COR-L47 (cell line): Measurements from ENCODE around the gene MBP.
A peak's percentile ranks its signal among the peaks of the same experiment; 100 is the strongest.

Experiments
- DNase-seq: peaks from one replicate; lab custom pipeline; 2025; lab: John Stamatoyannopoulos, UW

The MBP gene

DNA sequence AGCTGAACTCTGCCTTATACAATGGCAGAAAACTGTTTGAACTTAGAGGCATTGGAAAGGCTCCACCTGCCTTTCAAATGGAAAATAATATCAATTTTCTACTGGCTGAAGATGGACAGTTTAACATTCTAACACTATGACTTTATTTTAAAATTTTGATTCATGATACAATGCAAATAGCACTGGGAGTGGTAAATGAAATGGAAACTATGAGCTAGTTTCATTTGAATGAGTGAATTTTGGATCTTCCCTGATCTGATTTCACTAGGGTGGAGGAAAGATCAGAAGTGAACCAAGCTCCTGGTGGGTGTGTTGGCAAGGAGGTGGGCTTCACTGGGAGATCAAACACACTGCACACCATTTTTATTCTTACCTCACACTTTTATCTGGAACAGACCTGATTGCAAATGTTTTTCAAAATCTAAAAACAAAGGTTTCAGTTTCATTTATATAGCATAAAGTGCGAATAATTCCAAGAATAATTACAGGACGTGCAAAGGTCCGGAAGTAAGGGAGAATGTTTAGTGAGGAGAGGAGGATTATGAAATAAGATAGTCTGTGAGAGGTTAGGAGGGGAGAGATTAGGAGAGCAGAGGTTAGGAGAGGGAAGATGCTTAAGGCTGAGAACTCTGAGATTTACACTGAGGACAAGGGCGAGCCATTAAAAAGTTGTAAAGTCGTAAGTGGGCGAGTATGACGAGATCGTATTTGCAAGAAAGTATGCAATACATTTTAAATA, 18.6 kb upstream of the MBP start:
- no peak for DNase-seq

DNA sequence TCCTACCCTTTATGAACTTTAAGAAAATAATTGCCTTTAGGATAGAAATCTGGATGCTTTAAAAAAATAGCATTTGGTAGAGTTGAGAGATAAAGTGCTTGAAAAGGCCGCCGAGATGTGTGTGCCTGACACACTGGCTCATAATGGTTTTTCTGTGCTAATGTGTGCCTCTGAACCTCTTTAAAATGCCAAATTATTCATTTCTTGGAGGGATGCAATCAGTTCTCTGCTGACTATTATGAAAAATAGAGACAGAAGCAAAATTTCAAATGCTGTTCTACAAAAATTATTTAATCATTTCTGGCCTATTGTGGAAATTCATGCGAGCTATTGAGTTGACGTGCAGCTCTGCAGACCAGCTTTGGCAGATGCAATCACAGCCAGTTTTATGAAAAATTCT, 18.0 kb upstream of the MBP start:
- no peak for DNase-seq

DNA sequence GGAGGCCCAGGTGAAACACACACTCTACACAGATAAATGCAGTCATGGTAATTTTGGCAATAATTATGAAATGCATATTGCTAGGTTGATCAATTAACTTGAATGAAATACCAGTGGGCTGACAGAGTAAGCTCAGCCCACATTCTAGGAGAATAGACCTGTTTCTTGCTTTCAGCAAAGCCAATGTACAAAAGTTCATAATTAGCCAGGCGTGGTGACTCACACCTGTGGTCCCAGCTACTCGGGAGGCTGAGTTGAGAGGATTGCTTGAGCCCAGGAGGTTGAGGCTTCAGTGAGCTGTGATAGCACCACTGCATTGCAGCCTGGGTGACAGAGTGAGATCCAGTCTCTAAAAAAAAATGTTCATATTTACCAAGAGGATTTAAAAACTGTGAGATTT, 15.7 kb upstream of the MBP start:
- no peak for DNase-seq

DNA sequence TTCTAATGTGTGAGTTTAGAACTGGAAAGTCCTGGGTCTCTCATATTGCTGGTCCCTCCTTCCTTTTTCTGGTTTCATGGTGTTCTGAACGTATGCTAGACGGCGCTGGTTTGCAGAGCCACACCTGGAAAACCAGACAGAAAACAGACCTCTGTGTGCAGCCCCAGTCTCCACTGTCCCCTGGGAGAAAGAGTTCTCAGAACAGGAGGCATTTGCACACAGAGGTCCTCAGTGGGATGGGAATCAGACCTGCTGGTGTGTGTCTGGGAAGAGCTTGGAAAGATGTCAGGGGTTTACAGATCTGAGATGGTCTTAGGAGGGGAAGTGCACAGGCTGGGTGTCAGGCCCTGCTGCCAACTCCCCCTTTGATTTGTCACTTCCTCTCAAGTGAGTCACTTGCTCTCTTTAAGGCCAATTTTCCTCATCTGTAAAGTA, 14.9 kb upstream of the MBP start:
- DNase-seq, result no peak

DNA sequence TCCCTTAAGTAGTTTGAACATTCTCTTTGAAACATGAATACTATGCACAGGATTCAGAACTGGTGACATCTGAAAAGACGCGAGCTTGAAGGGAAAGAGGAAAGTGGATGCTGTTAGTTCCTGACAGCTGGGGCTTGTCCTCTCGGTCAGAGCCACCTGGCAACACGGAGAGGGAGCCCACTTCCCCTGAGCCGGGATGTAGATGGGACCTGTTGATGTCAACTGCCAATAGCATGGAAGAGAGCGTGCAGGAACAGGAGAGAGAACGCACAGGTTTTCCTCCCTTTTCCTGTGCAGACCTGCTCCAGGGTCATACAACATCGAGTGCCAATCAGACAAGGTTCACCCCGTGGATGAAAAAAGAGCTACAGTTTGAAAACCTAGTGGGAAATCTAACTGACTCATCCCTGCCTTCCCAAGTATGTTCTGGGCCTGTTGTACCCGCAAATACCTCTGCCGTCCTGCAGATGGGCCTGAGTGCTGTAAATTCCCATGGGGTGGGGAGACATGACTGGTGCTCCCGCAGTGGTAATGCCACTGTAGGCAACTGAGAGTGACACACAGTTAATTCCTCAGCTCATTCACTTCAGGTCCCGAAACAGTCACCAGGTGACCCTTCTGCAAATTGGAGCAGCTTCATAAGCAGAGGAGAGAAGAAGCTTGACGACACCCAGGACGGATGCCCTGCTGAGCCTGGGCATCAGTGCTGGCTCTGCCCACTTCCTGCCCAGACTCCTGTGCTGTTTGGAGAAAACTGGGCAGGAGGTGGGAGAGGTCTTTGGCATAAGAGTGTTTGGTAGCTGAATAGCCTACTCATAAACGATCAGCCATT, 13.9 kb upstream of the MBP start:
- DNase-seq, result peak; percentile 61

DNA sequence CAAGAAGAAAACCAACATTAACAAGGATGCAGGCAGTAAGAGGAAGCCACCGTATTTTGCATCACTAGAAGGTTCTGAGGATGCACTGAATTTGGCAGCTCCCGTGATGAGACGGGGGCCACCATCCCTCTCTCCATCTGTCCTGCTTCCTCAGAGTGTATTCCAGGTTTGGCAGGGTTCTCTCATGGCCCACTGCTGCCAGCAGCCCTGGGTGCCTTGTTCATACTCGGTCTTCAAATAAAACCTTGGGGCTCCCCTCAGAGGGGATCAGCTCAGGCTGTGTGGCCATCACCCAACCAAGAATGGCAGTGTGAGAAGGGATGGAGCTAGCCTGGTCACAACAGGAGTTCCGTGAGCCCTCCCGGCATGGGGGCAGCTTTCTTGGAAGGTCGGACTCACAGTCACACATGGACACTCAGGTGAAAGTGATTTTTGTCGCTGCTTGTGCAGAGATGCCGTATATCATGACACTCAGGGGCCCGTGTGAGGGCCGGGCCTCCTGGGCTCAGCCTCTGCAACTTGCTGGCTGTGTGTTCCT, 12.8 kb upstream of the MBP start:
- DNase-seq, result no peak

DNA sequence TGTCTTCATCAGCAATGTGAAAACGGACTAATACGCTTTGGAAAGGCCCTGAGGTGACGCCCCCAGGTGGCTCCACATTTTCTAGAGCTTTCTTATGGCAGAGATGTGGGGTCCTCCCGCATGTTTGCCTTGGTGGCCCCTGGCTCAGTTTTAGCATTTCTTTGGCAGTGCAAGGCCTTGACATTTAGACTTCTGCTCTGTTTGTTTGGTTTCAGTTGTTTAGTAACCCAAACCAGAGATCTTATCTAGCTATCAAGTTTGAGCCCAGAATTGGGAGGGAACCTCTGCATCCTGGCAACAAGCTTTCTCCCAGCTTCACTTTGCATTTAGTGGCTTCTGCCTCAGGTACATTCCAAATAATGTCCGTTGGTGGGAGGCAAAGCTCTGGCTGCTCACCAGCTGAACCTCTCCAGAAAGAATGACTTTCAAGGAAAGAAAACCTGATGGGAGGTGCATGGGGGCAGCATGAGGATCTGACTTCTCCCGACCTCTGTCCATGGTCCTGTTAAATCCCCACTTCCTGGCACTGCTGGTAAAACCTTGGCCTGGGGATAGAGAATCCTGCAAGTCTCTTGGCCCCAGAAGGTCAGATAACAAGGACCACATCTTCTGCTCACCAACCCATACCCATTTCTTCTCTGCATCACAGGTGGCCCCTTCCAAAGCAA, 12.0 kb upstream of the MBP start:
- DNase-seq, result no peak

DNA sequence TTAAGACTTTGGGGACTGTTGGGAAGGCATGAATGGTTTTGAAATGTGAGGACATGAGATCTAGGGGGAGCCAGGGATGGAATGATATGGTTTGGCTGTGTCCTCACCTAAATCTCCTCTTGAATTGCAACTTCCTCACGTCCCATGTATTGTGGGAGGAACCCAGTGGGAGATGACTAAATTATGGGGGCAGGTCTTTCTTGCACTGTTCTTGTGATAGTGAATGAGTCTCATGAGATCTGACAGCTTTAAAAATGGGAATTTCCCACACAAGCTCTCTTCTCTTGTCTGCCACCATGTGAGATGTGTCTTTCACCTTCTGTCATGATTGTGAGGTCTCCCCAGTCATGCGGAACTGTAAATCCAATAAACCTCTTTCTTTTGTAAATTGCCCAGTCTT, 11.5 kb upstream of the MBP start:
- DNase-seq, result no peak

DNA sequence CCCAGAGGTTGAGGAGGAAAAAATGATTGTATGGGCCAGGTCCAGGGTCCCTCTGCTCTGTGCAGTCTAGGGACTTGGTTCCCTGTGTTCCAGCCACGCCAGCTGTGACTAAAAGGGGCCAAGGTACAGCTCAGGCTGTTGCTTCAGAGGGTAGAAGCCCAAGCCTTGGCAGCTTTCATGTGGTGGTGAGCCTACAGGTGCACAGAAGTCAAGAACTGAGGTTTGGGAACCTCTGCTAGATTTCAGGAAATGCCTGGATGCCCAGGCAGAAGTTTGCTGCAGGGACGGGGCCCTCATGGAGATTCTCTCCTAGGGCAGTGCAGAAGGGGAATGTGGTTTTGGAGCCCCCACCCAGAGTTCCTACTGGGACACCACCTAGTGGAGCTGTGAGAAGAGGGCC, 10.6 kb upstream of the MBP start:
- DNase-seq, result no peak

DNA sequence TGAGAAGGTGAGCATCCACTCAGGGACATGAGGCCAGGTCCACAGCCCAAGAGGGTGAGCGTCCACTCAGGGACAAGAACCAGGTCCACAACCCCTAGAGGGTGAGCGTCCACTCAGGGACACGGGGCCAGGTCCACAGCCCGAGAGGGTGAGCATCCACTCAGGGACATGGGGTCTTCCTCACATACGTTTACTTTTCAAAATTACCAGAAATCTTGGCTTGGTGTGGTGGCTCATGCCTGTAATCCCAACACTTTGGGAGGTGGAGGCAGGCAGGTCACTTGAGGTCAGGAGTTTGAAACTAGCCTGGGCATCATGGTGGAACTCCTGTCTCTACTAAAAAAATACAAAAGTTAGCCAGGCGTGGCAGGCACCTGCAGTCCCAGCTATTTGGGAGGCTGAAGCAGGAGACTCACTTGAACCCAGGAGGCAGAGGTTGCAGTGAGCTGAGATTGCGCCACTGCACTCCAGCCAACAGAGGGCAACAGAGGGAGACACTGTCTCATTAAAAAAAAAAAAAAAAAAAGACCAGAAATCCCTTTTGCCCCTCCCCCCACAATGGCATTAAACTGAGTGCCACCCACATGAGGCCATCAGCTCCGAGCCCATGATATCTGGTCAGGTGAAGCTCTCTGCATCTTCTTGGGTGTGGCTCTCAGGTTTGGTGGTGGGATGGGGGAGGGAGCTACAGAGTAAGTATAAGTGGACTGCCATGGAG, 9.0 kb upstream of the MBP start:
- DNase-seq, result no peak

DNA sequence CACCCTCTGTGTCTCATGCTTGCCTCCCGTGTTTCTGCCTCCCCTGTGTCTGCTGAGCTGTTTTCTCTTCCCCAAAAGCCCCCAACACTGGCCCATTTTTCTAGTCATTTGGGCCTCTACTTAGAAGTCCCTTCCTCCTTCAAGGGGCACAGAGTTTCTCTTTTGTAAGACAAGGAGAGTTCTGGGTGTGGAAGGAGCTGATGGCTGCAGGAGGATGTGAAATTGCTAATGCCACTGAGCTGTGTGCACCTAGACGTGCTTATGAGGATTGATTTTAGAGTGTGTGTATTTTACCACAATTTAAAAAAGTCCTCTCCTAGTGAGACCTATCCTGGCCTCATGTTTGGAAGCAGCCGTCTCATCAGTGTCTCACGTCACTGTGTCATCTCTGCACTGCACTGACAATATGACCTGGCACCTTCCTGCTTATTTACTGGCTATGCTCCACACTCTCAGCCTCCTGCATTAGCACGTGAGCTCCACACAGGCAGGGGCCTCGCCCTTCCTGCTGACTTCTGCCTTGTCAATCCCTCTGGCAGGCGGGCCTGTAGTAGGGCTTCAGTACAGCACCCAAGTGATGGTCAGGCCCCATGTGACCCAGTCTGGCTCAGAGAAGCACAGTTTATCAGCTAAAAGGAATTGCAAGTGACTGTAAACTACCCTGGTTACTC, 8.0 kb upstream of the MBP start:
- DNase-seq, result peak; percentile 70

DNA sequence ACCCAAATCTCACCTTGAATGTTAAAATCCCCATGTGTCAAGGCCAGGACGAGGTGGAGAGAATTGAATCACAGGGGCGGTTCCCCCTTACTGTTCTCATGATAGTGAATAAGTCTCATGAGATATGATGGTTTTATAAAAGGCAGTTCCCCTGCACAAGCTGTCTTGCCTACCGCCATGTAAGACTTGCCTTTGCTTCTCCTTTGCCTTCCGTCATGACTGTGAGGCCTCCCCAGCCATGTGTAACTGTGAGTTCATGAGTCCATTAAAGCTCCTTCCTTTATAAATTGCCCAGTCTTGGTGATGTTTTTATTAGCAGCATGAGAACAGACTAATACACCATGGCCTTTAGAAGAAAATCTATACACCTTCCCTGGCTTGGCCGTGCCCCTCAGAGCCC, 7.4 kb upstream of the MBP start:
- DNase-seq, result no peak

DNA sequence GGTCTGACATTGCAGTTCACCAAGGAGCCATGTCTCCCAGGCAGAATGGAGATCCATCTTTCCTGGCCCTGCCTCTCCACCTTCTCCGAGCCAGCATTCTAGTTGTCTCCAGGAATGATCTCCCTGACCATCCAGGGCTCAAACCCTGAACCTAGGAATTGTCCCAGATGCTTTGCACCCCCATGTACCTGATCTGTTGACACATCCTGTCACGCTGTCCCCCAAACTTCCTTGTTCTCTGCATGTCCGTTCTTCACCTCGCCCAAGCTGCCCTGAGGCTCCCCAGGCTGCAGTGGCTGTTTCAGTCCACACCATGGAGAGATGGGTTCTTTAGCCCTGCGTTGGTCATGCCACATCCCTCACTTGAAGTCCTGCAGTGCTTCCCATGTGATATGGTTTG, 7.0 kb upstream of the MBP start:
- no peak for DNase-seq

DNA sequence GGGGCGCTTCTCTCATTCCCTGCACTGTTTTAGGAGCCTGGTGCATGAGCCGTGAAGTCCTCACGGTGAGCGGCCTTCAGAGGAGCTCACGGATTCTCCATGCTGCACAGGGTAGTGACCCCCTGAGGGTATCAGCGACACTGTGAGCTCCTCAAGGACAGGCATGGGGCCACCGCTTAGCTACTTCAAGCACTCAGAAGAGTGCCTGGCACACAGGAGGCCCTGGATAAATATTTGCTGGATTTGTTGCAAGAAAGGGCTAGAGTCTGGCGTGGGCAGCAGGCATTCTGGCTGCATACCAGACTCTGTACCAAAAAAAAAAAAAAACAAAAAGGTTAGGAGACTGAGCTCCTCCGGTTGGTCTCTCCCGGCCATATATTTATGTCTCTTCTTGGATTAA, 5.7 kb upstream of the MBP start:
- no peak for DNase-seq

DNA sequence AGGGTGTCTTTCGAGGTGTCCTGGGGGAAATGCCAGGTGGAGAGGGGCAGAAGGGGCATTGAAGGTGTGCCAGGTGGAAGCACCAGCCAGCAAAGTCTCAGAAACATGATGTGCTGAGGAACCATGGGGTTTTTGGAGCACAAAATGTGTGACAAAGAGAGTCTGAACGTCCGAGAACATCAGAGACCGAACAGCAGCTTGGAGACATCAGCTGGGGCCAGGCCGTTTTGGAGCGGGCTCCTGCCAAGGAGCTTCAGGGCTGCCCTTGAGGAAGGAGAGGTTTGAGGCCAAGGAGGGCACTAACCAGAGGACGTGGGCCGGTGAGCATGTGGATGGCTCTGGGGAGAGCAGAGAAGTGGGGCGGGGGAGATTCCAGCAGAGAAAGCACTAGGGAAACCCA, 5.3 kb upstream of the MBP start:
- DNase-seq, result no peak

DNA sequence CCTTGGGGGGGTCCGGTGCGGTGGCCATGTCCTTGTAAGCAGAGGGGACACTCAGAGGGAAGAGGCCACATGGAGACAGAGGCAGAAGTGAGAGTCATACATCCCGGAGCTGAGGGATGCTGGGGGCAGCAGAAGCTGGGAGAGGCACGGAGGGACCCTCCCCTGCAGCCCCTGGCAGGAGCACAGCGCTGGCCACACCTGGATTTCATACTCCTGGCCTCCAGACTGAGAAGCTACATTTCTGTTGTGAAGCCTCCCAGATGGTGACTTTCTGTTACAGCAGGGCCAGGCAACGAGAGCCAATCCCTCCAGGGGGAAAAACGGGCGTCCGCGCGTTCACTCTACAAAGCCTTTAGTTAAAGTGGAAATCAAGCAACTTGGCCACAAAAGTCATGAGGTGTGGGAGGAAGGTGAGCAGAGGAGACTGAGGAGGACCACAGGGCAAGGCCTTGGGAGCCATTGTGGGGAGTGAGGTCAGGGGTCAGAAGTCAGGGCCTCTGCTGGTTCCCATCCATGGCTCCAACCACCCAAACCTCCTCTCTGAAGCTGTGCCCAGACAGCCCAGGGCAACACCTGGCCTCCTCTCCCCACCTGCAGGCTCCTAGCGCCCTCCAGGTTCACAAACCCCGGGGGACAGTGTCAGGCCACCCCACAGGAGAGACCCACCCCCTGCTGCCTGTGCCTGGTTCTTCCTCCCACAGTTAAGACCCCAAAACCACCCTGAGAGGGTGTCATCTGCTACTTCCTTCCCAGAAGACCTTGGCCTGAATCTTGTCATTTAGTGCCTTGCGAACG, 4.5 kb upstream of the MBP start:
- no peak for DNase-seq

DNA sequence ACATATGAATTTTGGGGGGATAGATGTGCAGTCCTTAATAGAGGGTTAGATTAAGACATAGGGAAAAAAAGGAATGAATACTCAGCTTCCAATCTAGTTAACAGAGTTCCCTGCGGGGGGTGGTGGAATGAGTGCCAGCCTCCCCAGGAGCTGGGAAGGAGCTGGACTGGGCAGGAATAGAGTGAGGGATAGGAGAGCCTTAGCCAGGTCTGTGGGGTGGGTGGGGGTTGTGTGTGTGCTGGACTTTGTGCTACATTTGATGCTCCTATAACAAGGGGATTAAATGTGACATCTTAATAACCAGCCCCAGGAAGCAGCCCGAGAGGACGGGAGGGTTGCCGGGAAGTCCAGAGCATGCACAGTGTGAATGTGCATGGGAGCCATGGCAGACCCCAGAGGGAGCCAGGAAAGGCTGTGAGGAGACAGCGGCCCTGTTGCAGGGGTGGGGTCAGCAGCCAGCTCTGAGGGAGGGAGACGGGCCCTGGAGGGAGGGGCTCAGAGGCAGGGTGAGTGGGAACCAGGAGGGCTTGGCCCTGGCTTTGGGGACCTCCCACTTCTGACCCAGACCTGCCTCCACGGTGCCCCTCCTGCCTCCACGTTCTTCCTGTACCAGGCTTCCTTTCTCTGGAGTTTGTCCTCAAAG, 3.6 kb upstream of the MBP start:
- DNase-seq, result no peak

DNA sequence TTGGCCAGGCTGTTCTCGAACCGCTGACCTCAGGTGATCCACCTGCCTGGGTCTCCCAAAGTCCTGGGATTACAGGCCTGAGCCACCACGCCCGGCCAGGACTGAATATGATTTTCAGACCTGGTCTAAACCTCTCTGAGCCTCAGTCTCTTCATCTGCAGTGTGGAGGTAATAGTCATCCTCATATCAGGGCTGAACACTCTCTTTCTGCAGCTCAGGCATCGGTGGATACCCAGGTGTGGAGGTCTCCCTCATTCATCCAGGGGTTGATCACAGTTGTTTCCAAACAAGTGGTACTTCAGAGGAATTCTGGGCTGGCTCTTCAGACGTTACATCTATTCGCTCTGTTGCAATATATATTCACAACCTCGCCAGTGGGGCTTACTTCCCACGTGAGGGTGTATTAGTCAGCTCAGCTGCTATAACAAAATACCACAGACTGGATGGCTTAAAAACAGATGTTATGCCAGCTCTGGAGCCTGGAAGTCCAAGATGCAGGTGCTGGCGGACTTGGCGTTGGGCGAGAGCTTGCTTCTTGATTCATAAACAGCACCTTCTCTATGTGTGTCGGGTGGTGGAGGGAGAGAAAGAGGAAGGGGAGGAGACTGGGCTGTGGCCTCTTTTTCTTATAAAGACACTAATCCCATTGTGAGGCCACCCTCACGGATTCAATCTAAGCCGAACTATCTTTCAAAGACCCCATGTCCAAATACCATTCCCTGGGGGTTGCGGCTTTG, 2.9 kb upstream of the MBP start:
- no peak for DNase-seq

DNA sequence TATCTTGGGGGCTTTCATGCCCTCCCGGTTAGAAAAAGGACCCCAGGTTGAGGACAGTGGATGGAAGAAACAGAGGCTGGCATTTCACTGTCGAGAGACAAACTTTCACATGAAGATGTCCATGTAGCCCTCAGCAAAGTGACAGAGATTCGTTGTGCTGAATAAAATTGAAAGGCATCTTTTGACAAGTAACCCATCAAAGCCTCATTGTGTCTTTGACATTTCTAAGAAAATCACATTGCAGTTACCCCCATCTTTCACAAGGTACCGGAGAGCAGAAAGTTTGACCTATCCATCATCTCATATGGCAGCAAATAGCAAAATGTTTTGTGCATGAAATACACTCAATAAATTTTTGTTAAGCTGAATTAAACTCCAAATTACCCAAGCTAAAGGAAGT, 2.0 kb upstream of the MBP start:
- DNase-seq, result no peak
